ENCODE data around the gene RTN4IP1. TPM values are rescaled to one million over a fixed set of nuclear protein-coding genes. Genes with fewer than 3 reads are reported as not detected.

The RTN4IP1 gene
- total RNA-seq, 1 donor from 2014 or later: 11.2 TPM

DNA sequence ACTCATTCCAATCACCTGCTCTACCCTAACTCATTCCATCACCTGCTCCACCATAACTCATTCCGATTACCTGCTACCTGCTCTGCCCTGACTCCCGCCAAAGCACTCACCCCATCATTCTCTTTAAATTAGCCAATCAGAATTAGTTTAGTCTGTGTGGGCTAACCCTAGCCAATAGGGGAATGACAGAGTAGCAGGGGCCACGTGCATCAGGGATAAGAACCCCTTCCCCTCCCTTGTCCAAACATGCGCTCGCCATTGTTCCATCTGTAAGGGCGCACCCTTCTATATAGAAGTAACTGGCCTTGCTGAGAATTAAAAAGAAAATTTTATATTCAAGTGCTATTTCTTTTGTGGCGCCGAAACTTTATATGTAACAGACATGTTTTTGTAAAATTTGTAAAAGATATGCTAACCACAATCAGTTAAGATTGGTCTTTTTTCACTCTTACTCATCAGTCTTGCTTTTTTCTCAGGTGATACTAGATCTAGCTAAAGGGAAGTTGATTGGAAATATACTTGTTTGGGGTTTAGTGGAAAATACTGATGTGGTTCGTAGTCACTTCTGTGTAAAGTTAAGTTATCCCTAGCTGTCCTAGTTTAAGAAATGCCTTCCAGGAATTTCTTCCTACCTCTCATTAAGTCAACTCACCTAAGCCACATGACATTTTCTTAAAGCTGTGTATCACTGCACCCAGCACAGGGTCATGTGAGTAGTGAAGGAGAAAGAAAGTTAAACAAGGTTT lies 16.5 kb downstream of the RTN4IP1 start:
- no peaks in the 10 kb centered on the region for H3K9me3 Mint-ChIP-seq
- no peaks in the 10 kb centered on the region for H3K27me3 Mint-ChIP-seq
- ATAC-seq (ENCODE audit: low read depth): no peak
- H3K4me1 Mint-ChIP-seq: peaks cover 70% of the 10 kb centered on the region
- ChIA-PET CTCF (interaction anchor here (1.0 to 4.2 kb wide), 2 partner anchors 366 to 385 kb away, joined by 3 to 22 read pairs; no protein-coding TSS in a partner anchor), POLR2A (interaction anchor here (0.6 to 1.7 kb wide), 3 partner anchors 16 to 1045 kb away, joined by 3 to 7 read pairs (median 4); partner anchors contain the start of genes QRSL1 and RTN4IP1)
- H3K4me3 Mint-ChIP-seq: peak overlapping the region; percentile 5
- TF ChIP-seq CTCF (IDR thresholded peaks at IDR 0.05): no peak
- intact Hi-C loops (cut with micrococcal nuclease): loop anchor here (5.0 kb wide), 1 partner anchor 54 kb away; no protein-coding TSS in a partner anchor
- DNase-seq: no peak
- peak overlapping the region; percentile 50 for H3K27ac Mint-ChIP-seq
- H3K36me3 Mint-ChIP-seq (ENCODE audit: low read depth): peaks cover 22% of the 10 kb centered on the region

DNA sequence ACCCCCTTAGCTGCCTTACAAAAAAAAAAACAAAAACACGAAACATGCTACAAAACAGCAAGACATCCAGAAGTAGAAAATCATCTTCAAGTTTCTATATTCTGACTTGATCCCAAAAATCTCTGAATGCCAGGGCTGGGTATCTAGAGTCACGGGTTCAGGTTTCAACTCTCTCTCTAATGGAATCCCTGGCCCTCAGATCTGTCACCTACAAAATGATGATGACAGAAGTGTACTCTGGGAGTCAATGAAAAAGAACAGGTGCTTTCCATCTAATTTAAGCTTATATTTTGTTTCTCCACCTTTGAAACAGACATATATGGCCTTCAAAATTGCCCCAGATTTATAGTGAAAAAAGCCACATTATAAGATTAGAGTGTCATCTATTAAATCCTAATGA lies 18.3 kb downstream of the RTN4IP1 start:
- Mint-ChIP-seq H3K4me1 (peaks cover 70% of the 10 kb centered on the region), H3K9me3 (no peaks in the 10 kb centered on the region)
- CTCF ChIA-PET: interaction anchor here (1.3 to 4.8 kb wide), 7 partner anchors 17 to 369 kb away, joined by 4 to 95 read pairs (median 23); partner anchors contain the start of gene CD24

DNA sequence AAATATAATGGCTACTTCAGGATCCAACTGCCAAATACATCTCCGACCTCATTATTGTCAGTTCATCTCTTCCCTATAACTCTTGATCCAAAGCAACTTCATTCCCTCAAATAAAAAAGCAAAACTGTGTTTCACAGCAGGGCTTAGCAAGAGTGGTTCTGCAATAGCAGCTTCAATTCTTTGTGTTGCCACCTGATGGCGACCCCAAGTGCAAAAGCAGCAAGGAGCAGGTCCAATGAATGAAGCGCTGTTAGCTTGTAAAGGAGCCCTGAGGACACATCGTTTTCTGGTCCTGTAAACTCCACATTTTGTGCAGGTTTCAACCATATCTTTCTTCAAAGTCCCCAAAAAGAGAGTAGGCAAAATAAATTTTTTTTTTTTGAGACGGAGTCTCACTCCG lies 19.6 kb downstream of the RTN4IP1 start:
- Mint-ChIP-seq H3K4me1 (peaks cover 63% of the 10 kb centered on the region), H3K9me3 (no peaks in the 10 kb centered on the region), H3K4me3 (no peak overlapping the region), H3K36me3 (ENCODE audit: low read depth) (peaks cover 18% of the 10 kb centered on the region), H3K27me3 (no peaks in the 10 kb centered on the region), H3K27ac (no peak overlapping the region)
- intact Hi-C loops (cut with micrococcal nuclease): loop anchor here (1.0 to 5.0 kb wide), 6 partner anchors 19 to 235 kb away; partner anchors contain the start of genes QRSL1 and RTN4IP1
- ChIA-PET POLR2A (interaction anchor here (0.5 to 1.3 kb wide), 5 partner anchors 10 to 370 kb away, joined by 4 to 11 read pairs (median 5); partner anchors contain the start of genes QRSL1 and RTN4IP1), CTCF (interaction anchor here (0.6 to 4.8 kb wide), 23 partner anchors 10 to 388 kb away, joined by 3 to 95 read pairs (median 4); partner anchors contain the start of genes CD24, QRSL1 and RTN4IP1)
- DNase-seq (no peak), ATAC-seq (ENCODE audit: low read depth) (peak; percentile 72)
- TF ChIP-seq CTCF (IDR thresholded peaks at IDR 0.05): no peak

More for the DNA sequence above, 18.3 kb downstream of the RTN4IP1 start:
- Mint-ChIP-seq H3K27ac (no peak overlapping the region), H3K27me3 (no peaks in the 10 kb centered on the region), H3K36me3 (ENCODE audit: low read depth) (peaks cover 16% of the 10 kb centered on the region), H3K4me3 (no peak overlapping the region)
- no peak for ATAC-seq (ENCODE audit: low read depth)
- DNase-seq: no peak
- TF ChIP-seq CTCF (IDR thresholded peaks at IDR 0.05): no peak
- POLR2A ChIA-PET: interaction anchor here (1.7 kb wide), 1 partner anchor 18 kb away, joined by 7 read pairs; the partner anchor contains the start of genes QRSL1 and RTN4IP1
- intact Hi-C loops (cut with micrococcal nuclease): loop anchor here (5.0 kb wide), 1 partner anchor 56 kb away; no protein-coding TSS in a partner anchor

DNA sequence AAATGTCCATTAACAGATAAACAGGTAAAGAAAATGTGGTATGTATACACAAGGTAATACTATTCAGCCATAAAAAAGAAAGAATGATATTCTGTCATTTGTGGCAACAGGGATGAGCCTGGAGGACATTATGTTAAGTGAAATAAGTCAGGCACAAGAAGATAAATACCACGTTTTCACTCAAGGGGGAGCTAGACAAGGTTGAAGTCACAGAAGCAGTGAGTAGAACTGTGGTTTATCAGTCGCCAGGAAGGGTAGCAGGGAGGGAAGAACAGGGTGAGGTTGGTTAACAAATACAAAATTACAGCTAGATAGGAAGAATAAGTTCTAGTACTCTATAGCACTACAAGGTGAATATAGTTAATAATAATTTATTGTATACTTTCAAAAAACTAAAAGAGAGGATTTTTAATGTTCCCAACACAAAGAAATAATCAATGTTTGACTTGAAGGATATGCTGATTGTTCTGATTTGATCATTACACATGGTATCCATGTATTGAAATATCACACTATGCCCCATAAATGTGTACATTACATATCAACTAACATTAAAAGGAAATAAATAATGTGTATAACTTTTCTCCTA lies 21.1 kb downstream of the RTN4IP1 start:
- H3K4me3 Mint-ChIP-seq: no peak overlapping the region
- intact Hi-C loops (cut with micrococcal nuclease): loop anchor here (1.0 to 5.0 kb wide), 8 partner anchors 21 to 389 kb away; partner anchors contain the start of genes QRSL1 and RTN4IP1
- H3K9me3 Mint-ChIP-seq: no peaks in the 10 kb centered on the region
- ChIA-PET CTCF (interaction anchor here (0.6 to 4.8 kb wide), 19 partner anchors 9 to 389 kb away, joined by 3 to 95 read pairs (median 4); partner anchors contain the start of genes QRSL1 and RTN4IP1), POLR2A (interaction anchor here (0.6 to 1.1 kb wide), 4 partner anchors 21 to 371 kb away, joined by 3 to 5 read pairs (median 4); partner anchors contain the start of genes QRSL1 and RTN4IP1)
- H3K27me3 Mint-ChIP-seq: no peaks in the 10 kb centered on the region
- peaks cover 30% of the 10 kb centered on the region for H3K36me3 Mint-ChIP-seq (ENCODE audit: low read depth)
- no peak overlapping the region for H3K27ac Mint-ChIP-seq
- peak; percentile 88 for ATAC-seq (ENCODE audit: low read depth)
- H3K4me1 Mint-ChIP-seq: peaks cover 51% of the 10 kb centered on the region
- TF ChIP-seq CTCF (IDR thresholded peaks at IDR 0.05): peak; percentile 72
- DNase-seq: no peak

Measured in activated B cell treated with CpG ODN at 0.5 μM for 24 hours (primary cell).